HepG2 (cell line): ENCODE results near the gene CEBPA. TPM values are rescaled to one million over a fixed set of nuclear protein-coding genes. Genes with fewer than 3 reads are reported as not detected.

Experiments
- TGIF2 ChIP-seq: IDR thresholded peaks from 2 replicates; pipeline ENCODE4 v1.6.1; 2016; ENCODE audit warnings: control low read depth, missing compliant biosample characterization
- ZFP90 ChIP-seq: sonication (generic); formaldehyde crosslinking; IDR thresholded peaks from 2 replicates; pipeline ENCODE4 v1.8.0; 2022; ENCODE audit warnings: missing genetic modification reagents, mild to moderate bottlenecking, inconsistent platforms, borderline replicate concordance
- ZNF121 ChIP-seq: sonication (generic); formaldehyde crosslinking; IDR thresholded peaks from 2 replicates; pipeline ENCODE4 v1.5.0; 2020; ENCODE audit warnings: mild to moderate bottlenecking, missing genetic modification reagents
- ZNF329 ChIP-seq: sonication (generic); formaldehyde crosslinking; IDR thresholded peaks from 2 replicates; pipeline ENCODE4 v1.9.0; 2021; ENCODE audit warnings: low read depth, mild to moderate bottlenecking, missing genetic modification reagents
- ZNF530 ChIP-seq: sonication (generic); formaldehyde crosslinking; IDR thresholded peaks from 2 replicates; pipeline ENCODE4 v1.5.0; 2020; ENCODE audit warnings: low read depth, mild to moderate bottlenecking, missing genetic modification reagents
- ZNF543 ChIP-seq: sonication (generic); formaldehyde crosslinking; IDR thresholded peaks from 2 replicates; pipeline ENCODE4 v1.4.0; 2020; ENCODE audit warnings: mild to moderate bottlenecking, missing genetic modification reagents
- polyA plus RNA-seq, 8 experiments: library from polyadenylated mRNA; depleted of rRNA in 3 of 8; stranded (reverse) in 7 of 8; unstranded in 1 of 8; fragments of >200 nt; fragmentation: Illumina TruSeq in 4 of 8; extraction: Trizol in 4 of 8; gene quantifications; 2 replicates each; pipeline versions ENCODE4 v1.2.1 to v1.2.3, GENCODE V29; 2011 to 2016; ENCODE audit warnings: low read depth in 4 of 8, missing spikeins in 1 of 8, mixed read lengths in 1 of 8; ENCODE audit not compliant: insufficient read depth in 1 of 8
- total RNA-seq, 5 experiments: library from RNA; depleted of rRNA; stranded (reverse); fragments of >200 nt; fragmentation: Illumina TruSeq; extraction: Trizol; gene quantifications; 2 replicates each; pipeline ENCODE4 v1.2.3, GENCODE V29; 2016; ENCODE audit warnings: low read depth in 1 of 5
- TF ChIP-seq, protein P1 (sequence below), 2 experiments: IDR thresholded peaks; 2 replicates each; pipeline ENCODE4 v1.6.1; 2011 to 2012; ENCODE audit warnings: low read length in 2 of 2, borderline replicate concordance in 1 of 2, low read depth in 1 of 2, mild to moderate bottlenecking in 1 of 2, moderate library complexity in 1 of 2
- TF ChIP-seq, protein P2 (sequence below): sonication (generic); formaldehyde crosslinking; conservative IDR thresholded peaks from 2 replicates; pipeline ENCODE4 v1.4.0; 2020; ENCODE audit warnings: mild to moderate bottlenecking, missing genetic modification reagents, moderate library complexity
- TF ChIP-seq, protein P3 (sequence below): sonication (generic); formaldehyde crosslinking; IDR thresholded peaks from 2 replicates; pipeline ENCODE4 v1.5.0; 2020; ENCODE audit warnings: mild to moderate bottlenecking, missing genetic modification reagents, borderline replicate concordance

Gene CEBPA
- total and polyA plus RNA-seq, 2 of the 13 experiments (the other 11 are each of a cell fraction or from before 2014, with no cell fraction given), result 24.8 to 103 TPM

DNA sequence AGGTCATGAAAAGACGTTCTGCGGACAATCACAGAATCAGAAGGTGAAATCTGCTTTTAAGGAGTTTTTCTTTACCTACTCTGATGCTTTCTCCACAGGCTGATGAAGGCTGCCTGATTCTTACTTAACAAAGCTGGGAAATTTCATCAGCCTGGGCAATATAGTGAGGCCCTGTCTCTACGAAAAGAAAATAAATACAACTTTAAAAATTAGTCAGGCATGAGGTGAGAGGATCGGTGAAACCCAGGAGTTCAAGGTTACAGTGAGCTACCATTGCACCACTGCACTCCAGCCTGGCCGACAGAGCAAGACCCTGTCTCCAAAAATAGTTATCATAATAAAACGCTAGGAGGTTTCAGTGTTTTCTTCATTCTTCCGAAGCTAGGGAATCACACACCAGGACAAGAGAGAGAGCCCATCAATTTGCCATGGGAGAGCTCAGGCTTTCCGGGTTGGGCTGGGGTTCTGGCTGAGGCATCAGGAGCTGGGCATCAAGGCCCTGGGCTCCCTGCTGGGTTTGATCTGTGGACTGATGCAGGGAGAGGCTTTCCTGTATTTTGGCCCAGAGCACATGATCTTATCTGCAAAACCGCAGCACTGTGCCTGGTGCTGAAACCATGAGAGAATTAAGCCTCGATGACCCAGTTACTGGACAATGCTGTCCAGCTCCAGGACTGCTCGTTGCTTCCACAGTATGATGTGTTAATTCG lies 46.1 kb upstream of the CEBPA start (continued):
- TF ChIP-seq, protein P1, sequence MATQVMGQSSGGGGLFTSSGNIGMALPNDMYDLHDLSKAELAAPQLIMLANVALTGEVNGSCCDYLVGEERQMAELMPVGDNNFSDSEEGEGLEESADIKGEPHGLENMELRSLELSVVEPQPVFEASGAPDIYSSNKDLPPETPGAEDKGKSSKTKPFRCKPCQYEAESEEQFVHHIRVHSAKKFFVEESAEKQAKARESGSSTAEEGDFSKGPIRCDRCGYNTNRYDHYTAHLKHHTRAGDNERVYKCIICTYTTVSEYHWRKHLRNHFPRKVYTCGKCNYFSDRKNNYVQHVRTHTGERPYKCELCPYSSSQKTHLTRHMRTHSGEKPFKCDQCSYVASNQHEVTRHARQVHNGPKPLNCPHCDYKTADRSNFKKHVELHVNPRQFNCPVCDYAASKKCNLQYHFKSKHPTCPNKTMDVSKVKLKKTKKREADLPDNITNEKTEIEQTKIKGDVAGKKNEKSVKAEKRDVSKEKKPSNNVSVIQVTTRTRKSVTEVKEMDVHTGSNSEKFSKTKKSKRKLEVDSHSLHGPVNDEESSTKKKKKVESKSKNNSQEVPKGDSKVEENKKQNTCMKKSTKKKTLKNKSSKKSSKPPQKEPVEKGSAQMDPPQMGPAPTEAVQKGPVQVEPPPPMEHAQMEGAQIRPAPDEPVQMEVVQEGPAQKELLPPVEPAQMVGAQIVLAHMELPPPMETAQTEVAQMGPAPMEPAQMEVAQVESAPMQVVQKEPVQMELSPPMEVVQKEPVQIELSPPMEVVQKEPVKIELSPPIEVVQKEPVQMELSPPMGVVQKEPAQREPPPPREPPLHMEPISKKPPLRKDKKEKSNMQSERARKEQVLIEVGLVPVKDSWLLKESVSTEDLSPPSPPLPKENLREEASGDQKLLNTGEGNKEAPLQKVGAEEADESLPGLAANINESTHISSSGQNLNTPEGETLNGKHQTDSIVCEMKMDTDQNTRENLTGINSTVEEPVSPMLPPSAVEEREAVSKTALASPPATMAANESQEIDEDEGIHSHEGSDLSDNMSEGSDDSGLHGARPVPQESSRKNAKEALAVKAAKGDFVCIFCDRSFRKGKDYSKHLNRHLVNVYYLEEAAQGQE (IDR thresholded peaks at IDR 0.05; ENCODE audit: borderline replicate concordance in 1 of 2, low read depth in 1 of 2, low read length in 2 of 2), result peak in 1 of 2 experiments; percentile 61; a peak in 2 of 4 replicates
- TF ChIP-seq, protein P2, sequence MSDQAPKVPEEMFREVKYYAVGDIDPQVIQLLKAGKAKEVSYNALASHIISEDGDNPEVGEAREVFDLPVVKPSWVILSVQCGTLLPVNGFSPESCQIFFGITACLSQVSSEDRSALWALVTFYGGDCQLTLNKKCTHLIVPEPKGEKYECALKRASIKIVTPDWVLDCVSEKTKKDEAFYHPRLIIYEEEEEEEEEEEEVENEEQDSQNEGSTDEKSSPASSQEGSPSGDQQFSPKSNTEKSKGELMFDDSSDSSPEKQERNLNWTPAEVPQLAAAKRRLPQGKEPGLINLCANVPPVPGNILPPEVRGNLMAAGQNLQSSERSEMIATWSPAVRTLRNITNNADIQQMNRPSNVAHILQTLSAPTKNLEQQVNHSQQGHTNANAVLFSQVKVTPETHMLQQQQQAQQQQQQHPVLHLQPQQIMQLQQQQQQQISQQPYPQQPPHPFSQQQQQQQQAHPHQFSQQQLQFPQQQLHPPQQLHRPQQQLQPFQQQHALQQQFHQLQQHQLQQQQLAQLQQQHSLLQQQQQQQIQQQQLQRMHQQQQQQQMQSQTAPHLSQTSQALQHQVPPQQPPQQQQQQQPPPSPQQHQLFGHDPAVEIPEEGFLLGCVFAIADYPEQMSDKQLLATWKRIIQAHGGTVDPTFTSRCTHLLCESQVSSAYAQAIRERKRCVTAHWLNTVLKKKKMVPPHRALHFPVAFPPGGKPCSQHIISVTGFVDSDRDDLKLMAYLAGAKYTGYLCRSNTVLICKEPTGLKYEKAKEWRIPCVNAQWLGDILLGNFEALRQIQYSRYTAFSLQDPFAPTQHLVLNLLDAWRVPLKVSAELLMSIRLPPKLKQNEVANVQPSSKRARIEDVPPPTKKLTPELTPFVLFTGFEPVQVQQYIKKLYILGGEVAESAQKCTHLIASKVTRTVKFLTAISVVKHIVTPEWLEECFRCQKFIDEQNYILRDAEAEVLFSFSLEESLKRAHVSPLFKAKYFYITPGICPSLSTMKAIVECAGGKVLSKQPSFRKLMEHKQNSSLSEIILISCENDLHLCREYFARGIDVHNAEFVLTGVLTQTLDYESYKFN (CRISPR knock-in tag), result peak; percentile 22; the same call in 1 of the 2 replicates
- TF ChIP-seq ZNF329 (CRISPR knock-in tag) (no peak), ZNF121 (CRISPR knock-in tag) (peak; percentile 93), ZNF543 (no peak), ZFP90 (peak; percentile 56; the same call in 1 of the 2 replicates), ZNF530 (CRISPR knock-in tag) (no peak), TGIF2 (CRISPR knock-in tag) (no peak)
- TF ChIP-seq, protein P3, sequence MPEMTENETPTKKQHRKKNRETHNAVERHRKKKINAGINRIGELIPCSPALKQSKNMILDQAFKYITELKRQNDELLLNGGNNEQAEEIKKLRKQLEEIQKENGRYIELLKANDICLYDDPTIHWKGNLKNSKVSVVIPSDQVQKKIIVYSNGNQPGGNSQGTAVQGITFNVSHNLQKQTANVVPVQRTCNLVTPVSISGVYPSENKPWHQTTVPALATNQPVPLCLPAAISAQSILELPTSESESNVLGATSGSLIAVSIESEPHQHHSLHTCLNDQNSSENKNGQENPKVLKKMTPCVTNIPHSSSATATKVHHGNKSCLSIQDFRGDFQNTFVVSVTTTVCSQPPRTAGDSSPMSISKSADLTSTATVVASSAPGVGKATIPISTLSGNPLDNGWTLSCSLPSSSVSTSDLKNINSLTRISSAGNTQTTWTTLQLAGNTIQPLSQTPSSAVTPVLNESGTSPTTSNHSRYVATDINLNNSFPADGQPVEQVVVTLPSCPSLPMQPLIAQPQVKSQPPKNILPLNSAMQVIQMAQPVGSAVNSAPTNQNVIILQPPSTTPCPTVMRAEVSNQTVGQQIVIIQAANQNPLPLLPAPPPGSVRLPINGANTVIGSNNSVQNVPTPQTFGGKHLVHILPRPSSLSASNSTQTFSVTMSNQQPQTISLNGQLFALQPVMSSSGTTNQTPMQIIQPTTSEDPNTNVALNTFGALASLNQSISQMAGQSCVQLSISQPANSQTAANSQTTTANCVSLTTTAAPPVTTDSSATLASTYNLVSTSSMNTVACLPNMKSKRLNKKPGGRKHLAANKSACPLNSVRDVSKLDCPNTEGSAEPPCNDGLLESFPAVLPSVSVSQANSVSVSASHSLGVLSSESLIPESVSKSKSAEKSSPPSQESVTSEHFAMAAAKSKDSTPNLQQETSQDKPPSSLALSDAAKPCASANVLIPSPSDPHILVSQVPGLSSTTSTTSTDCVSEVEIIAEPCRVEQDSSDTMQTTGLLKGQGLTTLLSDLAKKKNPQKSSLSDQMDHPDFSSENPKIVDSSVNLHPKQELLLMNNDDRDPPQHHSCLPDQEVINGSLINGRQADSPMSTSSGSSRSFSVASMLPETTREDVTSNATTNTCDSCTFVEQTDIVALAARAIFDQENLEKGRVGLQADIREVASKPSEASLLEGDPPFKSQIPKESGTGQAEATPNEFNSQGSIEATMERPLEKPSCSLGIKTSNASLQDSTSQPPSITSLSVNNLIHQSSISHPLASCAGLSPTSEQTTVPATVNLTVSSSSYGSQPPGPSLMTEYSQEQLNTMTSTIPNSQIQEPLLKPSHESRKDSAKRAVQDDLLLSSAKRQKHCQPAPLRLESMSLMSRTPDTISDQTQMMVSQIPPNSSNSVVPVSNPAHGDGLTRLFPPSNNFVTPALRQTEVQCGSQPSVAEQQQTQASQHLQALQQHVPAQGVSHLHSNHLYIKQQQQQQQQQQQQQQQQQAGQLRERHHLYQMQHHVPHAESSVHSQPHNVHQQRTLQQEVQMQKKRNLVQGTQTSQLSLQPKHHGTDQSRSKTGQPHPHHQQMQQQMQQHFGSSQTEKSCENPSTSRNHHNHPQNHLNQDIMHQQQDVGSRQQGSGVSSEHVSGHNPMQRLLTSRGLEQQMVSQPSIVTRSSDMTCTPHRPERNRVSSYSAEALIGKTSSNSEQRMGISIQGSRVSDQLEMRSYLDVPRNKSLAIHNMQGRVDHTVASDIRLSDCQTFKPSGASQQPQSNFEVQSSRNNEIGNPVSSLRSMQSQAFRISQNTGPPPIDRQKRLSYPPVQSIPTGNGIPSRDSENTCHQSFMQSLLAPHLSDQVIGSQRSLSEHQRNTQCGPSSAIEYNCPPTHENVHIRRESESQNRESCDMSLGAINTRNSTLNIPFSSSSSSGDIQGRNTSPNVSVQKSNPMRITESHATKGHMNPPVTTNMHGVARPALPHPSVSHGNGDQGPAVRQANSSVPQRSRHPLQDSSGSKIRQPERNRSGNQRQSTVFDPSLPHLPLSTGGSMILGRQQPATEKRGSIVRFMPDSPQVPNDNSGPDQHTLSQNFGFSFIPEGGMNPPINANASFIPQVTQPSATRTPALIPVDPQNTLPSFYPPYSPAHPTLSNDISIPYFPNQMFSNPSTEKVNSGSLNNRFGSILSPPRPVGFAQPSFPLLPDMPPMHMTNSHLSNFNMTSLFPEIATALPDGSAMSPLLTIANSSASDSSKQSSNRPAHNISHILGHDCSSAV (CRISPR knock-in tag), result no peak
